ENCODE data around the gene C4B. TPM values are rescaled to one million over a fixed set of nuclear protein-coding genes. Genes with fewer than 3 reads are reported as not detected.
"Not testable (repeated sequence)": the region's sequence is repeated elsewhere in the genome, so short reads cannot be mapped to it uniquely, and the experiment has no call there.

C4B gene
- total RNA-seq, 1 donor from 2014 or later = 32.3 TPM

DNA sequence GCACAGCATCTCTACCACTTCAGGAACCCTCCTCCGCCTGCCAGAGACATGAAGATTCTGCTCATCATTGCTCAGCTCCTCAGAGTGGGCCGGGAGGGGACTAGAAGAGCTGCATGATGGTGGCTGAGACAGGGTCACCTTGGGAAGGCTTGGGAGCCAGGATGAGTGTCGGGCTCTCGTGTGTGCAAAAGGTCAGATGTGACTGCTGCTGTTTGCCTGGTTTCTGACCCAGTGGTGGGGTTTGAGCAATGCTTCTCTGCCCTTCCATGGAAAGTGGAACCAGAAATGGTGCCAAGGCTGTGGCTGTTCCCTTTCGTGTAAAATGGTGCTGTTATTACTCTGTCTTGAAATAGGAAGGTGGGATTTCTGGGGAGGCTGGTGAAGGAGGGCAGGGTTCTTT, 33.6 kb upstream of the C4B start:
- DNase-seq (ENCODE audit: low spot score) = not testable (repeated sequence)

DNA sequence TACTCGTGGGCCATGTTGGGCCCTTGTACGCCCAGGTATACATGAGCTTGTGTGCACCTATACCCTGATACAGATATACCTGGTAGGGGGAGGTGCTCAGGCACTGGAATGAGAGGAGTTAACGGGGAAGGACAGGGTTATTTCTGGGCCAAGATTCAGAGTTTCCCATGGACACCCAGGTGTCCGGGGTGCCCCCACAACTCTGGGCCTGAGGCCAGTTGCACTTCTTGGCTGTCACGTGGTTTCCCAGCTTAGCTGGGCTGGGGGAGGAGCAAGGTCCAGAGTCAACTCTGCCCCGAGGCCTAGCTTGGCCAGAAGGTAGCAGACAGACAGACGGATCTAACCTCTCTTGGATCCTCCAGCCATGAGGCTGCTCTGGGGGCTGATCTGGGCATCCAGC, 32.9 kb upstream of the C4B start, which contains the start of gene C4A:
TSS of gene C4A (plus strand) at position 314 of the 400 bp plus-strand sequence. CDS start at position 365, 51 bp downstream.
- not testable (repeated sequence) for DNase-seq (ENCODE audit: low spot score)

DNA sequence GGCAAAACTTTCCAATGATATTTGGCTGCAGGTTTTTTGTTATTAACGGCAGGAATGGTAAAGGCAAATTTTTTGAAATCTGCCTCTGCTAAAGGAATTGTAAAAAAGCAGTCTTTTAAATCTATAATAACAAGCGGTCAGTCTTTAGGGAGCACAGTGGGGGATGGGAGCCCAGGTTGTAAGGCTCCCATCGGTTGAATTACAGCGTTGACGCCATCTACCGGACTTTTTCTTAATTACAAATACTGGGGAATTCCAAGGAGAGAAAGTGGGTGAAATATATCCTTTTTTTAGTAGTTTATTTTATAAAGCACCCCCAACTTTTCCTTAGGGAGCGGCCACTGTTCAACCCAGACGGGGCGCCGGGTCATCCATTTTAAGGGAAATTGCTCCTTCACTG, 25.2 kb upstream of the C4B start:
- not testable (repeated sequence) for DNase-seq (ENCODE audit: low spot score)

DNA sequence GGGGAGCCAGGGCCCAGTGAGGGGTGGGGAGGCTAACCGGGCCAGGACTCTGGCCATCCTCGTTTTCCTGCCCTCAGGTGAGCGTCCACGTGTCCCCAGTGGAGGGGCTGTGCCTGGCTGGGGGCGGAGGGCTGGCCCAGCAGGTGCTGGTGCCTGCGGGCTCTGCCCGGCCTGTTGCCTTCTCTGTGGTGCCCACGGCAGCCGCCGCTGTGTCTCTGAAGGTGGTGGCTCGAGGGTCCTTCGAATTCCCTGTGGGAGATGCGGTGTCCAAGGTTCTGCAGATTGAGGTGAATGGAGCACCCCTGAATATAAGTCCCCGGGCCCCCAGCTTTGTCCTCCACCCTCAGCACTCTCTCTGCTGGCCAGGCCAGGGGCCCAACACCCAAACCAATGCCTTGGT, 20.2 kb upstream of the C4B start:
- not testable (repeated sequence) for DNase-seq (ENCODE audit: low spot score)

DNA sequence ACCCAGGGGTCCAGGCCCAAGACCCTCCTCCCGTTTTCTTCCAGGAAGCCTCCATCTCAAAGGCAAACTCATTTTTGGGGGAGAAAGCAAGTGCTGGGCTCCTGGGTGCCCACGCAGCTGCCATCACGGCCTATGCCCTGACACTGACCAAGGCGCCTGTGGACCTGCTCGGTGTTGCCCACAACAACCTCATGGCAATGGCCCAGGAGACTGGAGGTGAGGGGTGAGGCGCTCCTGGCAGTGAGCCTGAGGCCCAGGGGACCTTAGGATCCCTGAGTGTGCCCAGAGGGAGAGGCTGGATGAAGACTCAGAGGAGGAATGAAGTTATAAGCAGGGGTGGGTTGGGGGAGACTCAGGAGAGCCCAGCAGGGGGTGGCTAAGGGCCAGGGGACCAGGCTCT, 18.2 kb upstream of the C4B start:
- not testable (repeated sequence) for DNase-seq (ENCODE audit: low spot score)

DNA sequence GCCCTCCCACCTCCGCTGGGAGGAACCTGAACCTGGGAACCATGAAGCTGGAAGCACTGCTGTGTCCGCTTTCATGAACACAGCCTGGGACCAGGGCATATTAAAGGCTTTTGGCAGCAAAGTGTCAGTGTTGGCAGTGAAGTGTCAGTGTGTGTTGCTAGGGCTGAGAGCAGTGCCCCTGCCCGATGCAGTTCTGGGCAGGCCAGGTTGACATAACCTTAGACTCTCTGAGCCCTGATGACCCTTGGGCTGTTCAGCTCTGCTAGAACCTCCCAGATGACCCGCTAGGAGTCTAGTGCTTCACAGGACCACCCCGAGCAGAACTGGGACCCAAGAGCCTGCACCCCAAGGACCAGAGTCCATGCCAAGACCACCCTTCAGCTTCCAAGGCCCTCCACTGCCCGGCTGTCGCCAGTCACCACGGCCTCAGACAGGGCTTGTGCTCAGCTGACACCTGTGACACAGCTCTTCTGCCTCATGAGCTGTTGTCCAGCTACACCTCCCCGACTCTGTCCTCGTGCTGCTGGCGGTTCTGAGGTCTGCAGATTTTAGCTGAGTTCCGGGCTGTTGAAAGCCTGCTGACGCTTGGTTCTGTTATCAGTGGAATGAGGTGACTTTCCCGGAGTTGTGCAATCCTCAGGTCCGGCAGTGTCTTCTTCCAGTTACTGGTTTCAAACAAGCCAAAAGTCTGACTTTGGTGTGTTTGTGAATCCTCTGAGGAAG, 11.9 kb upstream of the C4B start:
- not testable (repeated sequence) for DNase-seq (ENCODE audit: low spot score)

DNA sequence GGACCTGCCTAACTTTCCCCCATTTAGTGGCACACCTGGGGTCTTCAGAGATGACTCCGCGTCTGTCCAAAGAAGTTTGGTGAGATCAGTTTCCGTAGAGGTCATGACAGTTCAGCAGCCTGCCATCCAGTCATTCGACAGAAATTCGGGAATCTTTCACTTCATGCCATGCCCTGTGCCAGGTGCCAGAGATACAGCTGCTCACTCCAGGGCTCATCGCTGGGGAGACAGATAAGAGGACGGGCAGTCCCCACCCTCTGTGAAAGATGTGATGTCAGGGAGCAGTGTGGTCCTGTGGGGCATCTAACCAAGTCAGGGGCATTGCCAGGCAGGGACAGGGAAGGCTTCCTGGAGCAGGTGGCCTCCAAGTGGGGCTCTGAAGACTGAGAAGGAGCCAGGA, 11.3 kb upstream of the C4B start:
- not testable (repeated sequence) for DNase-seq (ENCODE audit: low spot score)

DNA sequence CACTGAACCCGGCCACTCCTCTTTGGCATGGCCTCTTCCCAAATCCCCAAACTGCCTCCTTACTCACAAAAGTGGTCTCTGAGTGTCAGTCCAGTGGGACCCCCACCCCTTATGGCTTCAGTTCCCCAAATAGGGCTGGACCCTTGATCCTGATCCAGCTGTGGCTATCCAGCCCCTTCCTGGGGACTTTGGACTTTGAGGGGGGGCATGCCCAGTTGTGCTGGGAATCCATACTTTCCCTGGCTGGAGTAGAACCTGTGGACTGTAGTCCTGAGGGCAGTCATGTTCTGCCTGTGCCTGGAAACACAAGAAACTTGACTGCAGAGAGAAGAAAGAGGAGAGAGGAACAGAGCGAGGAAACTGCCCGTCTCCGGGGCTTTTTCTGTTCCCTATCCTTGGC, 10.2 kb upstream of the C4B start:
- DNase-seq (ENCODE audit: low spot score) = not testable (repeated sequence)

DNA sequence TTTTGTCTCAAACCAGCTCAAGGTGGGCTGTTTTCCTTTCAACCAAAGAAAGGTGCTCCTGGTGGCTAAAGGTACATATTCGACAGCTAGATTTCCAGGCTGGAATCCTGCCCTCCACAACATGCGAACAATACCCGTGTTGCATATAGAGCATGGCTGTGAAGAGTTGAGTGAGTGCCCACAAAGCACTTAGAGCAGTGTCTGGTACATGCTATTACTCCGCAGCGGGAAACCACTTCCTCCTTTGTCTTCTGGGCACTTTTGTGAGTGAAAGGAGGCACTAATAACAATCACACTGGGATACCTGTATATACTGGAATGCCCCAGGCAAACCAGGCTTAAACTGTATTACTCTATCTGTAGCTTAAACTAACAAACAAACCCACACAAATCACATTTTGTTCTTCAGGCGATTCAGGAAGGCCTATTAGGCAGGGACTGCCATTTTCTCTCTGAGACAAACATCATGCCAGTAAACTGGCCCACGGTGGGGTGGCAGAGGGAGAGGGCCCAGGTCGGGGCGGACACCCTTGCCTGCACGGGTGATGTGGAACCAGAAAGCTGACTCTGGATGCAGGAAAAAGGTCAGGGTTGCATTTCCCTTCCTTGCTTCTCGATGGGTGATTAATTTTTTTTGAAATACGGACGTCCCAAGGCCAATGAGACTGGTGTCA, 9.6 kb upstream of the C4B start:
- DNase-seq (ENCODE audit: low spot score) = not testable (repeated sequence)

DNA sequence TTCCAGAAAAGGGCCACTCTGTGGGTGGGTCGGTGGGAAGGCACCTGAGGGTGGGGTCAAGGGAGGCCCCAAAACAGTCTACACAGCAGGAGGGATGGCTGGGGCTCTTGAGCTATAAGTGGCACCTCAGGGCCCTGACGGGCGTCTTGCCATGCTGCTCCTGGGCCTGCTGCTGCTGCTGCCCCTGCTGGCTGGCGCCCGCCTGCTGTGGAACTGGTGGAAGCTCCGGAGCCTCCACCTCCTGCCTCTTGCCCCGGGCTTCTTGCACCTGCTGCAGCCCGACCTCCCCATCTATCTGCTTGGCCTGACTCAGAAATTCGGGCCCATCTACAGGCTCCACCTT, 9.1 kb upstream of the C4B start:
- DNase-seq (ENCODE audit: low spot score) = not testable (repeated sequence)

DNA sequence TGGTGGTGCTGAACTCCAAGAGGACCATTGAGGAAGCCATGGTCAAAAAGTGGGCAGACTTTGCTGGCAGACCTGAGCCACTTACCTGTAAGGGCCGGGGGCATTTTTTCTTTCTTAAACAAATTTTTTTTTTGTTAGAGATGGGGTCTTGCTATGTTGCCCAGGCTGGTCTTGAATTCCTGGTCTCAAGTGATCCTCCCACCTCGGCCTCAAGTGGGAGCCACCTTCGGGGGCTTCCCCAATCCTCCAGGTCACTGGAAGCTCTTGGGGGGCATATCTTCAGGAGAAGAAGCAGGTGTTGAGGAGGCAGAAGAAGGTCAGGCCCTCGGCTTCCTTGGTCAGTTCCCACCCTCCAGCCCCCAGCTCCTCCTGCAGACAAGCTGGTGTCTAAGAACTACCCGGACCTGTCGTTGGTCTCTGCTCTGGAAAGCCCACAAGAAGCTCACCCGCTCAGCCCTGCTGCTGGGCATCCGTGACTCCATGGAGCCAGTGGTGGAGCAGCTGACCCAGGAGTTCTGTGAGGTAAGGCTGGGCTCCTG, 8.5 kb upstream of the C4B start:
- not testable (repeated sequence) for DNase-seq (ENCODE audit: low spot score)

DNA sequence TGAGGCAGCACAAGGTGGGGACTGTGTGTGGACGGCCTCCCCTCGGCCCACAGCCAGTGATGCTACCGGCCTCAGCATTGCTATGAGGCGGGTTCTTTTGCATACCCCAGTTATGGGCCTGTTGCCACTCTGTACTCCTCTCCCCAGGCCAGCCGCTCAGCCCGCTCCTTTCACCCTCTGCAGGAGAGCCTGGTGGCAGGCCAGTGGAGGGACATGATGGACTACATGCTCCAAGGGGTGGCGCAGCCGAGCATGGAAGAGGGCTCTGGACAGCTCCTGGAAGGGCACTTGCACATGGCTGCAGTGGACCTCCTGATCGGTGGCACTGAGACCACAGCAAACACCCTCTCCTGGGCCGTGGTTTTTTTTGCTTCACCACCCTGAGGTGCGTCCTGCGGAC, 7.5 kb upstream of the C4B start:
- DNase-seq (ENCODE audit: low spot score) = not testable (repeated sequence)

DNA sequence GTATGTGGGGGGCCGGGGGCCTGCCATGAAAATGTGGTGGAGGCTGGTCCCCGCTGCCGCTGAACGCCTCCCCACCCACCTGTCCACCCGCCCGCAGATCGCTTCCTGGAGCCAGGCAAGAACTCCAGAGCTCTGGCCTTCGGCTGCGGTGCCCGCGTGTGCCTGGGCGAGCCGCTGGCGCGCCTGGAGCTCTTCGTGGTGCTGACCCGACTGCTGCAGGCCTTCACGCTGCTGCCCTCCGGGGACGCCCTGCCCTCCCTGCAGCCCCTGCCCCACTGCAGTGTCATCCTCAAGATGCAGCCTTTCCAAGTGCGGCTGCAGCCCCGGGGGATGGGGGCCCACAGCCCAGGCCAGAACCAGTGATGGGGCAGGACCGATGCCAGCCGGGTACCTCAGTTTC, 6.6 kb upstream of the C4B start:
- DNase-seq (ENCODE audit: low spot score) = not testable (repeated sequence)

DNA sequence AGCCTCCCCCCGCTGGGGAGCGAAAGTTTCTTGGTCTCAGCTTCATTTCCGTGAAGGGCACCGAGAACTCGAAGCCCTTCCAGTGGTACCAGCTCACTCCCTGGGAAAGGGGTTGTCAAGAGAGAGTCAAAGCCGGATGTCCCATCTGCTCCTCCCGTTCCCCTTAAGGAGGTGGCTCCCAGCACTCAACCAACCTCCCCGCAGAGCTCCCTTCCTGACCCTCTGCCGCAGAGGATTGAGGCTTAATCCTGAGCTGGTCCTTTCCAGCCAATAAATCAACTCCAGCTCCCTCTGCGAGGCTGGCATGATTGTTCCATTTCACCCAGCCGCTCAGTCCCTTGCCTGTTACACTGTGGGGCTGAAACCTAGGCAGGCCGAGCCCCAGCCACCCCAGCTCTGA, 6.0 kb upstream of the C4B start:
- DNase-seq (ENCODE audit: low spot score) = peak; percentile 43

DNA sequence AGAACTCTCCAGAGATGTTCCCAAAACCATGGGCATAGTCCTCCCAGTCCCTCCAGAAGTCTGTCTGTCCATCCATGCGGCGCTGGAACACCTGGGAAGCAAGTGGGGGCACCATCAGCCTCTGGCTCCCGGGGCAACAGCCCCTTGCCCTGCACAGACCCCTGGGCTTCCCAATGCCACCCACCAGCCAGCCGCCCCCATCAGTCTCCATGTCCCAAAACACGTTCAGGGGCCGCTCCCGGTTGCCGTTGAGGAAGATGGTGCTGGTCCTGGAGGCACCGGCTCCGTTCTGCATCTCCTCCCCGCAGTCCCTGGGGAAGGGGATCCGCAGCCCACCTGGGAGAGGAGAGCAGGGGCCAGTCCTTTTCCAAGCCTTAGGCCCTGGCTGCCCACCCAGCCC, 5.1 kb upstream of the C4B start:
- DNase-seq (ENCODE audit: low spot score) = not testable (repeated sequence)

DNA sequence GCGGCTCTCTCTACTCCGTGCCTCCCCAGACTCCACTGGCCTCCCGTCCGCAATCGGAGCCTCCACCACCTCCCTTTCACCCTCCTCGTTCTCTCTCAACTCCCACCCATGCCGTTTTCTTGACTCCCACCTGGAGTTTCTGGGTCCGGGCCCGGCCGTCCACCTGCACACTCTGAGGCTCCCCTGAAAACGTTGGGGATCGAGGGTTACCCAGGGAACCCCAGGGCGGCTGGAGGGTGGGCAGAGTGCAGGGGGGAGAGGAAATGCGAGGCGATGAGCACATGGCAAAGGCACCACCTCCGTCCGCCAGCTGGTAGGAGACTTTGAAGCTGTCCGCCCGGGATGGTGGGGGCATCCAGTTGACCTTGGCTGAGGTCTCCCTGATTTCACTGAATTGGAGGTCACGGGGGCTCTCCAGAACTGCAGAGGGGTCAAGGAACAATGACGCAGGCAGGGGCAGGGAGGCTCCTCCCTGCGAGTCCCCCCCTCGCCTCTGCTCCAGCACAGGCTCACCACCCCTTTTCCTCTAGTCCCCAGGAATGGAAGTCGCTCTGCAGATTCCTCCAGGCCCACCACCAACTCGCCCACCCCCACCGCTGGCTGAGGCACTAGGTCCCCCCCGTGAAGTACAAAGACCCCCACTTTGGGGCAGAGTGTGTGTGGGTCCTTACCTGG, 3.6 kb upstream of the C4B start:
- not testable (repeated sequence) for DNase-seq (ENCODE audit: low spot score)

DNA sequence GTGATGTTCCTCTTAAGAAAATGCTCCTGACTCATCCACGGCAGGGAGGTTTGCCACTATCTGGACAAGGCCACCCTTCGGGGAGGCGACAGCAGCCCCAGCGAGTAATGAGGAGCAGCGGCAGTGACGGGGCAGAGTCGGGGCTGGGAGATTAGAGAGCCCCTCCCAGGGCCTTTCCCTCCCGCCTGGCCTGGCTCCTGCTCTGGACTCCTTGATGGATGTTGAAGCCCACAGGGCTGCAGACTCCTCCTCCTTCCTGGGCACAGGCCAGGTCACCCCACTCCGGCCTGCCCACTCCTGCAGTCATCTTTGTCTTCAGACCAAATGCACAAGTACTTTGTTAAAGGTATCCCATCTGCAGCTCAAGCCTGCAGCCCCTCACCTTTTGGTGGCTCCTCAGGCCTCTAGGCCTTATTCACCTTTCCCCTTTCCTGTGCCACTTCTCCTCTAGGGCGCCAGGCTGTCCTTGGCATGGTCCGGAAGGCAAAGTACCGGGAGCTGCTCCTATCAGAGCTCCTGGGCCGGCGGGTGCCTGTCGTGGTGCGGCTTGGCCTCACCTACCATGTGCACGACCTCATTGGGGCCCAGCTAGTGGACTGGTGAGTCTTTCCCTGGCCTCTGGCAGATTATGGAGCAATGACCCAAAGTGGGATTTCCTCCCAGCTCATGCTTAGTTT, 1.5 kb upstream of the C4B start:
- DNase-seq (ENCODE audit: low spot score) = not testable (repeated sequence)

DNA sequence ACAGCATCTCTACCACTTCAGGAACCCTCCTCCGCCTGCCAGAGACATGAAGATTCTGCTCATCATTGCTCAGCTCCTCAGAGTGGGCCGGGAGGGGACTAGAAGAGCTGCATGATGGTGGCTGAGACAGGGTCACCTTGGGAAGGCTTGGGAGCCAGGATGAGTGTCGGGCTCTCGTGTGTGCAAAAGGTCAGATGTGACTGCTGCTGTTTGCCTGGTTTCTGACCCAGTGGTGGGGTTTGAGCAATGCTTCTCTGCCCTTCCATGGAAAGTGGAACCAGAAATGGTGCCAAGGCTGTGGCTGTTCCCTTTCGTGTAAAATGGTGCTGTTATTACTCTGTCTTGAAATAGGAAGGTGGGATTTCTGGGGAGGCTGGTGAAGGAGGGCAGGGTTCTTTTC, 857 bp upstream of the C4B start:
- DNase-seq (ENCODE audit: low spot score) = not testable (repeated sequence)

DNA sequence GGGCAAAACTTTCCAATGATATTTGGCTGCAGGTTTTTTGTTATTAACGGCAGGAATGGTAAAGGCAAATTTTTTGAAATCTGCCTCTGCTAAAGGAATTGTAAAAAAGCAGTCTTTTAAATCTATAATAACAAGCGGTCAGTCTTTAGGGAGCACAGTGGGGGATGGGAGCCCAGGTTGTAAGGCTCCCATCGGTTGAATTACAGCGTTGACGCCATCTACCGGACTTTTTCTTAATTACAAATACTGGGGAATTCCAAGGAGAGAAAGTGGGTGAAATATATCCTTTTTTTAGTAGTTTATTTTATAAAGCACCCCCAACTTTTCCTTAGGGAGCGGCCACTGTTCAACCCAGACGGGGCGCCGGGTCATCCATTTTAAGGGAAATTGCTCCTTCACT, 7.5 kb downstream of the C4B start:
- not testable (repeated sequence) for DNase-seq (ENCODE audit: low spot score)

DNA sequence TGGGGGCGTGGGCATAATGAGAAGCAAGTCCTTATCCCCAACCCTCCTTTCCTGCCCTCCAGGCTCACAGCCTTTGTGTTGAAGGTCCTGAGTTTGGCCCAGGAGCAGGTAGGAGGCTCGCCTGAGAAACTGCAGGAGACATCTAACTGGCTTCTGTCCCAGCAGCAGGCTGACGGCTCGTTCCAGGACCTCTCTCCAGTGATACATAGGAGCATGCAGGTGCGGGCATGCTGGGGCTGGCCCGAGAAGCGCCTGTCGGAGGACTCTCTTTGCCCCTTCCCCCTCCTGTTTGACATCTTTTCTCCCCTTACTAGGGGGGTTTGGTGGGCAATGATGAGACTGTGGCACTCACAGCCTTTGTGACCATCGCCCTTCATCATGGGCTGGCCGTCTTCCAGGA, 14.0 kb downstream of the C4B start:
- DNase-seq (ENCODE audit: low spot score) = not testable (repeated sequence)

DNA sequence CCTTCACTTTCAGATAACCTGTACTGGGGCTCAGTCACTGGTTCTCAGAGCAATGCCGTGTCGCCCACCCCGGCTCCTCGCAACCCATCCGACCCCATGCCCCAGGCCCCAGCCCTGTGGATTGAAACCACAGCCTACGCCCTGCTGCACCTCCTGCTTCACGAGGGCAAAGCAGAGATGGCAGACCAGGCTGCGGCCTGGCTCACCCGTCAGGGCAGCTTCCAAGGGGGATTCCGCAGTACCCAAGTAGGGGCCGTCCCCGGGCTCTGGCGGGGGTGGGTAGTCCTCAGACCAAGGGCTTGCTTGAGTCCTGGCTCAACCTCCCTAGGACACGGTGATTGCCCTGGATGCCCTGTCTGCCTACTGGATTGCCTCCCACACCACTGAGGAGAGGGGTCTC, 15.0 kb downstream of the C4B start:
- not testable (repeated sequence) for DNase-seq (ENCODE audit: low spot score)
